ENCODE measurements around the gene AFAP1.

DNA sequence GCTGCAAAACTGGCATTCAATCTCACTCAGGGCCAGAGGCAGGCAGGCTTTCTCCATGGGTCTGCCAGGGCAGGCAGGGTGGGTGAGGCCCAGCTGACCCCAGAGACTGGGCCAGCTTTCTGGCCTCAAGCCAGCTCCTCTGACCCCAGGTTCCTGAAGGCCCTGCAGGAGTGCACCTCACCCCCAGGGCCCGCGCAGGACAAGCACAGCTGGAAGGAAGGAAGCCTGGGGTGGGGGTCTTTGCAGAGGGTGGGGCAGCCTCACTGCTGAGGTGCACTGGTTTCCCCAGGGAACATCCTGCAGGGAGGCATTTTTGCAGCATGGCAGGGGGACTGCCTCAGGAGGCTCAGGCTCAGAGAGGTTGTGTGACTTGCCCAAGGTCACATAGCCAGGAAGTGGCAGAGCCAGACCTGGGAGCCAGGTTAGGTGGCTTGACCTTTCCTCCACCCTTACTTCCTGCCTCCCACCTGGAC, 31.5 kb upstream of the AFAP1 start:
- TF ChIP-seq, protein P1, sequence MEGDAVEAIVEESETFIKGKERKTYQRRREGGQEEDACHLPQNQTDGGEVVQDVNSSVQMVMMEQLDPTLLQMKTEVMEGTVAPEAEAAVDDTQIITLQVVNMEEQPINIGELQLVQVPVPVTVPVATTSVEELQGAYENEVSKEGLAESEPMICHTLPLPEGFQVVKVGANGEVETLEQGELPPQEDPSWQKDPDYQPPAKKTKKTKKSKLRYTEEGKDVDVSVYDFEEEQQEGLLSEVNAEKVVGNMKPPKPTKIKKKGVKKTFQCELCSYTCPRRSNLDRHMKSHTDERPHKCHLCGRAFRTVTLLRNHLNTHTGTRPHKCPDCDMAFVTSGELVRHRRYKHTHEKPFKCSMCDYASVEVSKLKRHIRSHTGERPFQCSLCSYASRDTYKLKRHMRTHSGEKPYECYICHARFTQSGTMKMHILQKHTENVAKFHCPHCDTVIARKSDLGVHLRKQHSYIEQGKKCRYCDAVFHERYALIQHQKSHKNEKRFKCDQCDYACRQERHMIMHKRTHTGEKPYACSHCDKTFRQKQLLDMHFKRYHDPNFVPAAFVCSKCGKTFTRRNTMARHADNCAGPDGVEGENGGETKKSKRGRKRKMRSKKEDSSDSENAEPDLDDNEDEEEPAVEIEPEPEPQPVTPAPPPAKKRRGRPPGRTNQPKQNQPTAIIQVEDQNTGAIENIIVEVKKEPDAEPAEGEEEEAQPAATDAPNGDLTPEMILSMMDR (IDR thresholded peaks at IDR 0.05) = no peak
- TF ChIP-seq POLR2A (IDR thresholded peaks at IDR 0.05) = no peak

Data from uterus (tissue), 2 donors.